Liver (tissue), 3 donors: Measurements from ENCODE around the gene TBCD.

Experiments
- CTCF ChIP-seq: fragments of 150-350 bp; IDR thresholded peaks from 2 replicates; pipeline ENCODE4 v1.5.1; 2017; ENCODE audit warnings: improper control_type of control experiment, low read depth, low read length; ENCODE audit not compliant: missing input control
- GABPA ChIP-seq, 2 donors: IDR thresholded peaks in 1 of 2; conservative IDR thresholded peaks in 1 of 2; 2 replicates each; pipeline ENCODE4 v1.6.1; 2016; ENCODE audit warnings: antibody characterized with exemption in 2 of 2, mild to moderate bottlenecking in 1 of 2, moderate library complexity in 1 of 2
- donor health status: healthy.
- donor health status: healthy.

DNA sequence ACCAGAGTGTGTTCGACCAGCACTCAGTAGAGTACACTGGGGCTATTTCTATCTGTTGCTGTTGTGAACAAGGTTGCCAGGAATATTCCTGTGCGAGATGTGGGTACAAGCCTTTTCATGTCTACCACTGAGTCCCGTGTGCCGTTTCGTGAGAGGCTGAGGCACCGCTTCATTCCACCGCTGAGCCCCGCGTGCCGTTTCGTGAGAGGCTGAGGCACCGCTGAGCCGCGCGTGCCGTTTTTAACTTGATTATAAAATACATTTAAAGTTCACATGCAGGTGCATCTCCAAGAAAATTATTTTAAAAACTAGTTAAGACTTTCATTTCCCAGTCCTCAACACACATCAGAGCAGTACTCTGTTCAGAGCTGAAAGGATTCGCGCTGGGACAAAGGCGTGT is 166.6 kb downstream of the TBCD start:
- TF ChIP-seq CTCF = no peak
- no peak for TF ChIP-seq GABPA (IDR thresholded peaks at IDR 0.05 in 1 of 2, conservative IDR thresholded peaks at IDR 0.05 in 1 of 2)
